Activated CD4-positive, alpha-beta T cell treated with anti-CD3 and anti-CD28 coated beads for 1 hour (primary cell): ENCODE measurements around the gene NANP.
"Not testable (repeated sequence)": the region's sequence is repeated elsewhere in the genome, so short reads cannot be mapped to it uniquely, and the experiment has no call there.

Source experiments
- DNase-seq: peaks from one replicate; pipeline ENCODE4 v3.0.0-alpha.2; 2020

NANP gene

DNA sequence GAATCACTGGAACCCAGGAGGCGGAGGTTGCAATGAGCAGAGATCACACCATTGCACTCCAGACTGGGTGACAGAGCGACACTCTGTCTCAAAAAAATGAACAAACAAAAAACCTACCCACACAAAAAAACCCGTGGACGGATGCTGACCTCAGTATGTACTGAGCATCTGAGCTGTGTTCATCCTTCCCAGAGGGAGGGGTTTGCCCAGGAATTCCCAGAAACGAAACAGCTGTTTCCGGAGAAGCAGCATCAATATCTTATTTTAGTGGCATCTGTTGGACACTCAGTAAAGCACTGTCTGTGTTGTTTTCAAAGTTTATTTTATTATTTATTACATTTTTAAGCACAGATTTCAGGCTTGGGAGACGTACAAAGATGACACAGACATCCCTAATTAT is 18.7 kb downstream of the NANP start:
- no peak for DNase-seq

DNA sequence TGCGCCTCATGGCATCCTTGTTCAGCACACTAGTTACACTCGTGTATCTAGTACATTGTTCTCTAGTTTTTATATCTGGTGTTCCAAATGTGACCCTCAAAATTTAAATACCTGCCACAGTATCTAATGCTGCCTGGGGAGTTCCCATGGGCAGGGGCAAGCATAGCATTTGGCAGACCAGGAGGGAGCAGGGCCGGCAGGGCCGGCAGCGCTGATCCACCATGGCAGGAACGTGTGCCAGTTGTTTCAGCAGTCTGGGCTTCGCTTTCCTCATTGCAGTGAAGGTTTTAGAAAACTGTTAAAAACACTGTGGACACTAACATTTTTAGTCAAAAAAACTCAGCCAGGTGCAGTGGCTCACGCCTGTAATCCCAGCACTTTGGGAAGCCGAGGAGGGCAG is 19.2 kb downstream of the NANP start:
- no peak for DNase-seq

DNA sequence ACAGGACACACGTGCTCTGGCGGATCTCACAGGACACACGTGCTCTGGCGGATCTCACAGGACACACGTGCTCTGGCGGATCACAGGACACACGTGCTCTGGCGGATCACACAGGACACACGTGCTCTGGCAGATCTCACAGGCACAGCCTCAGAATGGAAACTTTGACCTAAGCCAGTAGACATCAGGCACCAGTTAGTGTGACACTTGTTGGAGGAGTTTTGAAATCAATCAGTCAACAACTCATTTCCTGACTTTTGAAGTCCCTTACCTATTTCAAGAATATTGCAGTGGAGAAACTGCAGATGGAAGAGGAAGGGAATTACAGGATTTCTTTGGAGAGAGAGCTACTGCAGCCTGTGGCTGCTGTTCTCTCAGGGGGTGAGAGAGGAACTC is 20.9 kb downstream of the NANP start:
- not testable (repeated sequence) for DNase-seq

DNA sequence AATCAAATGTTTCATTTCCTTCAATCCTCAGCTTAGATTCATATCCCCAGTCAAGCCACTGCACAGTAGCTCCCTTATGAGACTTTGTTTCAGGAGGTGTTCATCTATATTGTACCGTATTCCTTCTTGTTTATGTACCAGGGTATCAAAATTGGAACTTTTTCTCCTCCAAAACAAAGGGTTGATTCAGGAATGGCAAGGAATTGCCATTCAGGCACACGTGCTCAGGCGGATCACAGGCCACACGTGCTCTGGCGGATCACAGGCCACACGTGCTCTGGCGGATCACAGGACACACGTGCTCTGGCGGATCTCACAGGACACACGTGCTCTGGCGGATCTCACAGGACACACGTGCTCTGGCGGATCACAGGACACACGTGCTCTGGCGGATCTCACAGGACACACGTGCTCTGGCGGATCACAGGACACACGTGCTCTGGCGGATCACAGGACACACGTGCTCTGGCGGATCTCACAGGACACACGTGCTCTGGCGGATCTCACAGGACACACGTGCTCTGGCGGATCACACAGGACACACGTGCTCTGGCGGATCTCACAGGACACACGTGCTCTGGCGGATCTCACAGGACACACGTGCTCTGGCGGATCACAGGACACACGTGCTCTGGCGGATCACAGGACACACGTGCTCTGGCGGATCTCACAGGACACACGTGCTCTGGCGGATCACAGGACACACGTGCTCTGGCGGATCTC is 21.5 kb downstream of the NANP start:
- not testable (repeated sequence) for DNase-seq

DNA sequence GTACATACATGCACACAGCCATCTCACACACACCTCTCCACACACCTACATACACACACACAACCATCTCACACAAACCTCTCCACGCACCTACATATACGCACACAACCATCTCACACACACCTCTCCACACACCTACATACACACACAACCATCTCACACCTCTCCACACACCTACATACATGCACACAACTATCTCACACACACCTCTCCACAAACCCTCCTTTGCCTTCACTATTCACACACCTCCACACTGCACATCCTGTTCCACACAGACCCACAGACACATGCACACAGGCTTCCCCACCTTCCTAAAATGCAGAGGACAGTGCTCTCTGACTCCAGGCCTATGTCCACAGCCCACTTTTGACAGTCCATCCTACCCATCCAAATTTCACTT is 22.2 kb downstream of the NANP start:
- no peak for DNase-seq

DNA sequence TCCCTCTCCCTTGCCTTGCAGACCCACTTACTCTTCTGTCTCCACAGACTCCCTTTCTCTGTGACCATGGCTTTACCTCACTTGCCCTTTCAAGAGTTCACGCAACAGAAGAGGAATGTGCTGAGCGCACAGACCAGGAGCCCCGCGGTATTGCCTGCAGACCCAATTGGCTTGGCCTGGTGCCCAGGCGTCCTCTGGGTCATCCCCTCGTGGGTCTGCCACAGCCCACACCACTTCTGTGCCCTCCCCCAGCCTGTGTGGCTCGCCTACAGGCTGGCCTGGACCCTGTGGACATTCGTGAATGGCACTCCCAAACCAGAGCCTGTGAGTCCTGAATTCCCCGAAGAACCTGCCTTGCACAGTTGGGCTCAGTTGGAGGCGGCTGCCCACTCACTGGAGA is 23.2 kb downstream of the NANP start:
- DNase-seq = no peak

DNA sequence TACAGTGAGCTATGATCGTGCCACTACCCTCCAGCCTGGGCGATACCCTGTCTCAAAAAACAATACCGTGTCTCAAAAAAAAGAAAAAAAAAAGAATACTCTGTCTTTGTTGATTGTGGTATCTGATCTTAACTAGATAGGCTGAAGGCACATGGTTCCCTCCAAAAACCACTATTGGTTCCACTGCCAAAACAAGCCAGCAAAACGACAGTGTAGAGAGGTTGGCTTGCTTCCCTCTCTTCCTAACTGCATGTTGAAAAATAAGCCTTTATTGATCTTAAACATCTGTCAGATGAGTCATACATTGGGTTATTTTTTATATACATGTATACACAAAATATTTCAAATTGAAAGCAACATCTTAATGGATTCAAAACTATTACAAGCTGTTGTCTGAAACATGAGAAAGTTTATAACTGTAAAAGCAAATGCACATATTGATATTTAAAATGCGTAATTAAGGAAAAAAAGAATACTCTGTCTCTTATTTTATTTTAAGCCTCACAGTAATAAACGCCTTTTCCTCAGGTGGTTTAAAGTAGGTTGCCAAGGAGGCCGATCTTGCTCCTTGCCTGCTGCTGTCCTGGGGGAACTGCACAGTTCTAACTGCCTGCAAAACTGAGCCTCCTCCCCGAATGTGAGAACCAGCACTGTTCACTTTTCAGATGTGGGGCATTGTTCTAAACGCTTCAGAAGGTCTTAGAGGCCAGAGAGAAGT is 31.5 kb downstream of the NANP start:
- no peak for DNase-seq

DNA sequence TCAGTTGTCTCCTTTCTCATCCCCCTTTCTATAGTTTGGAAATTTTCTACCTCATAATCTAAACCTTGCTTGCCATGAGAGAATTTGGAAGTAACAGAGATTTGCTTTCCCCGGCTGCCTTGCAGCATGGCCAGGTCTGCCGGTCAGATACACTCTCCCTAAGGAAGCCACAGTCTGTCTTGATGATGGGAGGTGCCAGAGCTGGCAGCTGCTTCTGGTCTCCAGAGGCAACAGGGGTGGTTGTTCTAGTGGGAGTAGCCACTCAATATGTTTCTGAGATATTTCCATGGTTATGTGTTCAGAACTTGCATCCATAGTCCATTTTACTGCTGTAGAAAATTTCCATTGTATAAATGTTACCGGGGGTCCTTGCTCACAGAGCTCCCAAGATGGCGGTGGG is 33.0 kb downstream of the NANP start:
- not testable (repeated sequence) for DNase-seq

DNA sequence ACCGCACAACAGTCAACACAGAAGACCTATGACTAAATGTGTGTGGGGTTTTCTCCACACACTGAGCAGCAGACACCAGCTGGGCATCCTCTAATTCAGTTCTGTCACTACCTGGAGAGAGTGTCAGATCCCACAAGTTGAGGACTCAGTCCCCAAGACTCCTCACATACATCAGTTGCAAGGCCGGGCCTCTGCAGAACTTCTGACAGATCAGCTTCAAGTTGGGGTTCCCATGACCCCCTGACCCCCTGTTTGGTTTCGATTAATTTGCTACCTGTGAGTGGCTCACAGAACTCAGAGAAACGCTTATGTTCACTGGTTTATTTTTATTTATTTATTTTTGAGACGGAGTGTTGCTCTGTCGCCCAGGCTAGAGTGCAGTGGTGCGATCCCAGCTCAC is 35.3 kb downstream of the NANP start:
- no peak for DNase-seq

DNA sequence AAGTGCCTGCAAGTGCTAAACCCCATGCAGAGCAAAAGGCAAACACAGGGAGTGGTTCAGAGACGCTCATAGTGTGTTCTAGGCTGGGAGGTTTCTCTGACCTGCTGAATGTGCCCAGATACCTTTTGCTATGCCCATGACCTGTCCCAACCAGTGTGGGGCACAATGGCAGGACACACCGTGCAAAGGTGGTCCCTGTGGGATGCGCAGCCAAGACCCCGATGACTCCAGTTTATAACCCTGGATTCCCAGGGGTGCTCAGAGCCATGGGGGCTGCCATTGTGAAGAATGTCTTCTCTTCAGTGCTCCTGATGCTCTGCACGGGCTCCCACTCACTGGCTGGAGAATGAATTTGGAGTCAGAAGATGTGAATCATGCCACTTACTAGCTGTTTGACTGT is 36.3 kb downstream of the NANP start:
- no peak for DNase-seq

DNA sequence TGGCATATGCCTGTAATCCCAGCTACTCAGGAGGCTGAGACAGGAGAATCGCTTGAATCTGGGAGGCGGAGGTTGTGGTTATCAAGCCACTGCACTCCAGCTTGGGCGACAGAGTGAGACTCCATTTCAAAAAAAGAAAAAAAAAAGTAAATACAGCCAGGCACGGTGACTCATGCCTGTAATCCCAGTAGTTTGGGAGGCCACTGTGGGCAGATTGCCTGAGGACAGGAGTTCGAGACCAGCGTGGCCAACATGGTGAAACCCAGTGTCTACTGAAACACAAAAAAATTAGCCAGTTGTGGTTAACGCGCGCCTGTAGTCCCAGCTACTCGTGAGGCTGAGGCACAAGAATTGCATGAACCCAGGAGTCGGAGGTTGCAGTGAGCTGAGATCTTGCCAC is 36.9 kb downstream of the NANP start:
- DNase-seq = no peak

DNA sequence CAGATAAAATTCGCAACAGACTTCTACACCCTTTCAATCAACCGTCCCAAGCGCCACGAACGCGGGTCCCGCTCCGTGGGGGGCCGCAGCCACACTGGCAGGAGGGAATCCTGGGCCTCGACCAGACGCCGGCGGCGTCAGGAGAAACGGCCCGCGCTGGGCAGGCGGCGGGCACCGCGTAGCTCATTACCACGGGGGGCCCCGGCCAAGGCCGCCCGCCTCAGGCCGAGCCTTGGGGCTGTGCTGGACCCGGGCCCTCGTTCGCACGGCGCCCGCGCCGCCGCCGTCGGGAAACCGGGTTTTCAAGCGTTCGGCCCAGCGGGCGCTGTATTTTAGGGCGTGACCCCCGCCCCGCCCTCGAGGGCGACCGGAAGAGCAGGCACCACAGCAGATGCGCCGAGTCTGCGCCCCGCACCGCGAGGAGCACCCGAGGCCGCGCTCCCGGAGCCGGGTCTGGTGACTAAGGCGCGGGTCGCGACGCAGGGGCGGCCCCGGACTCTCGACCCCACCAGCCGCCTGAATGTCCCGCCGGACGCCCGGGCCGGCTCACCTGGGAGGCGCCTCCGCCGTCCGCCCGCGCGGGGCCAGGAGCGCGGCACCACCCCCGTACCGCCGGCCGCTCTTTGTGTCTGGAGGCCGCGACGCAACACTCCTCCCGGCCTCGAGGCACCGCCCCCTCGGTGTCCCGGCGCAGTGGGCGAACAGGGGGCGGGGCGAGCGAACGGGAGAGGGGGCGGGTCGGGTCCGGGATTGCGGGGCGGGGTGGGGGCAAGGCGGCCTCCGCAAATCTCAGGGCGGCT is 38.7 kb downstream of the NANP start, which contains the start of gene NINL:
Gene NINL (minus strand): TSS at position 627 of the 800 bp plus-strand sequence. CDS start 58,944 bp downstream, outside the sequence.
- DNase-seq = peak; percentile 23

DNA sequence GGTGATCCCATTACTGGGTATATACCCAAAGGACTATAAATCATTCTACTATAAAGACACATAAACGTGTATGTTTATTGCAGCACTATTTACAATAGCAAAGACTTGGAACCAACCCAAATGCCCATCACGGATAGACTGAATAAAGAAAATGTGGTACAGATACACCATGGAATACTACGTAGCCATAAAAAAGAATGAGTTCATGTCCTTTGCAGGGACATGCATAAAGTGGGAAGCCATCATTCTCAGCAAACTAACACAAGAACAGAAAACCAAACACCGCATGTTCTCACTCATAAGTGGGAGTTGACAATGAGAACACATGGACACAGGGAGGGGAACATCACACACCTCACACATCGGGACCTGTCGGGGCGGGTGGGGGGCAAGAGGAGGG is 40.2 kb downstream of the NANP start:
- DNase-seq = not testable (repeated sequence)

DNA sequence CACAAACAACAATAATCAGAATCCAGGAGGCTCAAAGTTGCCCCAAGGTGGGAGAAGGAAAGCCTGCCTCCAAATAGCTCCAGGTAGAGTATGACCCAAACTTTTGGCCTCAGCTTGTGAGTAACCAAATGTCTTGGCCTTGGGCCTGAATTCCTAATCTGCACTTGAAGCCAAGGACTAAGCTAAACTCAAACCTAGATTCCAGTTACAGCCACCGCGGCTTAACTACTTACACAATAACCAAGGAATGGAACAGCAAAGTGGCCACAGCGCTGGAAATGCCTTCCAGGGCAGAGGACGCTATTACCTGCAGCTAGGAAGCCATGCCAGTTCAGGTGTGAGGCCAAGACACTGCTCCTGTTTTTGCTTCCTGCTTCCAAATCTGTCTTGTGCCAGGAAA is 43.1 kb downstream of the NANP start:
- no peak for DNase-seq

DNA sequence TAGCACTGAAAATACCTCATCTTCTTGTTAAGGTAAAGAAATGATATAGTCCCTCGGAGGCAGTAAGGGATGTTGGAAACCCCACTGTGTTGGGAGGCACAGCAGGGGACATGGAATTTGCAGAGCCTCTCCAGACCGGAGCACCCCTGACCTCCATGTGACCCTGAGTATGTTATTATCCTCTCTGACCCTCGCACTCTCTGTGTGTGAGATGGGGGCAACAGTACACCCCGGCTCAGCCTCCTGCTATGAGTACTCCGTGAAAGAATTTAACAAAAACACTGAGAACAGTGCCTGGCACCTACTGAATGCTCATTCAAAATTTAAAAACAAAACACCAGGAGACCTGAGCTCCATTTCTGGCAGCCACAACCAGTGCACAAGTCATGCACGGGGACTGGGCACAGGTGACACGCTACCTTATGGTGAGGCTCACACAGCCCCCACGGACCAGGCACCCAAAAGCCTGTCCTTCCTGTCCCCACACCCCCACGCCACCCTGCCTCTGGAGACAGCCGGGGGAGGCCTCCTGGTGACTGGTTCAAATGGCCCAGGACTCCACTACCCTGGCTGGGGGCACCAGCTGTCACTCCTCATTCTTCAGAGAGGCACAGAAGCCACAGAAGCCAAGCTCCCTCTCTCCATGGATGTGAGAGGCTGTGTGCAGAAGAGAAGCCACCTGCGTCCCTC is 44.6 kb downstream of the NANP start:
- DNase-seq = no peak

DNA sequence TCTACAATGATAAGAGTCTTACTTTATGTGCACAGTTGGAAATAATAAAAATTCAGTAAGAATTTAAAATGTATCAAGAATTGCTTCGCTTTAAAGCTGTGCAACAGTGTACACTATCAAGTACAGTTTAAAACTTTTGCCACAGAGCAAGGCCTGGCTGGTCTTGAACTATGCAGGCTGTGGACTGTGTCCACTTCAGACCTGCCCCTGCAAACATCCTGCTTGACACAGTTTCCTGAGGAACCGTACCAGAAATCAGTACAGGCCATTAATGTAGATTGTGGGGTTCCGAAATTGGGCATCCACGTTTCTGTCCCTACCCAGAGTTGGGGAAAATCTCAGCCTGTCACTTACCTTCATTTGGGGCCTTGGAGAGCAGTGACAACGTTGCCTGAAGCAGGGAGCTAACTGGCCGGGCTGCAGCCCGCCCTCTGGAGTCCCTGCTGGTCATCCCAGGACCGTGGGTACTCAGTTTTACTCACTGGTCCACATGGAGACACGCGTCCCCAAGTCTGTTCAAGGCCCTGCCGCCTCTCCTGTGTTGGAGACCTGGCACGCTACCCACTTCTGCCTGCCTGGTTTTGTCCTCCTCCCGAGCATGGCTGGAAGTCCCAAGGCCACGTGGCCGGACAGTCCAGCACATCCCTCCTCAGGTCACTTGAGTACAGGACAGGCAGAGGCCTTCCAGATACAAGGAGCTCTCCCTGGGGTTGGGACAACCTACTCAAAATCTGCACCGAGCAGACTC is 46.9 kb downstream of the NANP start:
- no peak for DNase-seq

DNA sequence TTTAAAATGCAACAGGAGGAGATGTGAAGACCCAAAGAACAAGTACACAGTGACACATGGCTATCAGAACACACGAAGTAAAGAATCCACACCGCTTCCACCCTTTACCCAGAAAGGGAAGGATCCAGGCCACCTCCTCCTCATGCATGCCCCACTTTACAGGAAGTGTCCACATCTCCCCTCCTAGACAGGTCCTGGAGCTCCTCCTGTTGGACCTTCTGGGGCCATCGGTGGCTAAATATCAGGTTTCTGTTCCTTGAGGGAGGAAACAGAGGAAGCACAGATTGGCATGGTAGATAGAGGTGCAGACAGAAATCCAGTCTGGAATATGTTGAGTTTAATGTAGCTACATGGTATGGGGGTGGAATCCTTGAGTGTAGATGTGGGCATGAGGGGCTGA is 49.4 kb downstream of the NANP start:
- no peak for DNase-seq

DNA sequence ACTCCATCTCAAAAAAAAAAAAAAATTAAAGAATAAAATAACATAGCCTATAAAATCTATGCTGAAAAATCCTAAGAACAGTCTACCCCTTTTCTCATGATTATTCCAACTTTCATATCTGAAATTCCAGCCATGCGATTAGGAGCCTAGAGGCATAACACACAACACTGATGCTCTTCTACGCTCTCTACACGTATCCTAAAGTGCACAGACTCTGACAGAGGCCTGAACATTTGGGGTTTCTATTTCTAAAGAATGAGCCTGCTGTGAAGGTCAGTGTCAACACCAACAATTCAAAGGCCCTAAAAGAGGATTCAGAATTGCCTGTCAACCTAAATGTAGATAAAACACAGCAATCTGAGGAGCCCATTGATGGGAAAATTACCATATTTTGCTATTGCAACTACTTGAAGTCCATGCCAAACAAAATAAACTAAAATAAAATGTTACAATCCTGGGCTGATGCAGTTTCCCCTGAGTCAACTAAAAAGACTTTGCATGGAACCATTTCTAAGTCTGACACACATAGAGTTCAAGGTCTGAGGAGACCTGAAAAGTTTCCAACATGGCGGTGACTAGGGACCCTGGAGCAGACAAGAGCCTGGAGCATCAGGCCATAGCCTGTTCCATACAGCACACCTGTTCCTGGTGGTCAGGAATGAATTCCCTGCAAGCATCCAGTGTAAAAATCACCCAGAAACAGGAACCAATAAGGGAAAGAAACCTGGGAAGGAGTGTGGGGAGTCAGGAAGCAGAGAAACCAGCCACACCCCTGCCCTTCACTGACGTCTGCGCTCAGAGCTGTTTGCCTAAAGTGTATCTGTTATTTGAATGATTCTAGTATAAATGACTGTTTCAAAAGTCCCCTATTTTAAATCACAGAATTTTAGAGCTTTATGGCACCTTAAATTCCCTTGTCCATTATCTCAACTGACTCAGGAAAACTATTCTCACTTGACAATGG is 50.2 kb downstream of the NANP start:
- no peak for DNase-seq

DNA sequence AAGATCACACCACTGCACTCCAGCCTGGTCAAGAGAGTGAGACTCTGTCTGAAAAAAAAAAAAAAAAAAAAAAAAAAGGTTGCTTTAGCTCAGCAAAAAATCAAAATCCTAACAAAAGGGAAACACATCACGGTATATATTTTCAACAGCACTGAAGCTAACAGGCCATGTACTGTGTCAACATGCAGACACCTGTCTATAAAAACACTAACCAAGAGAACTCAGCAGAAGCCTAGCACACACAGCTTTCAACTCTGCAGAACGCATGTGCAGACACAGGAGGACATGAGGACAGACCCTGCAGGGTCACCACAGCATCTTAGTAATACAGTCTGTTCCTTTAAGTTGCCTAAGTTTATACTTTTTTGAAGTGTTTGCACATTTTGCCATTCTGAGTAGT is 52.0 kb downstream of the NANP start:
- DNase-seq = no peak

DNA sequence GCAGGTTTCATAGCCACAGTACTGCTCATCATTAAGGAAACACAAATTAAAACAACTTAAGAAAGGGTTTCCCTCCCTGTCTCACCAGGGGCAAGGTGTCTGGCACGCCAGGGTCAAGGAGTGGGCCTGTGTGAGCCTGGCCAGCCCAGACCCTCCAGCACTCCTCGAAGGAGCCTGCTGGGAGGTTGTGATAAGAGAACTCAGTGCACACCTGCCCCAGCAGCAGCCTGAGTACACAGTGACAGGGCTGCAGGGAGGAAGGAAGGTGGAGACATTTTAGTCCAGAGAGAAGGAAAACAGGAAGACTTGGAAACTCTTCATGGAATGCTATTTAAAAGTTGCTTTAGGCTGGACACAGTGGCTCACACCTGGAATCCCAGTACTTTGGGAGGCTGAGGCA is 52.6 kb downstream of the NANP start:
- DNase-seq = no peak

DNA sequence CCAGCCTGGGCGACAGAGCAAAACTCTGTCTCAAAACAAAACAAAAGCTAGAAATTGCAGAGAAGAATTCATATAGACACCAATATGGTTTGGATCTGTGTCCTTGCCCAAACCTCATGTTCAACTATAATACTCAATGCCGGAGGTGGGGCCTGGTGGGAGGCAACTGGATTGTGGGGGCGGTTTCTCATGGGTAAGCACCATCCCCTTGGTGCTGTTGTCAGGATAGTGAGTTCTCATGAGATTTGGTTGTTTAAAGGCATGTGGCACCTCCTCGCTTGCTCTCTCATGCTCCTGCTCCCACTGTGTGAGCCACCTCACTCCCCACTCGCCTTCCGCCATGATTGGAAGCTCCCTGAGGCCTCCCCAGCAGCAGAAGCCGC is 53.7 kb downstream of the NANP start:
- DNase-seq = no peak
